Endodermal cell (in vitro differentiated cells): ENCODE measurements around the gene LRTM1. TPM values are rescaled to one million over a fixed set of nuclear protein-coding genes. Genes with fewer than 3 reads are reported as not detected.

Source experiments
- DNase-seq: peaks from one replicate; pipeline ENCODE4 v3.0.0-alpha.2; 2017
- H3K27ac ChIP-seq: 2 replicates; pipeline ENCODE4 v1.5.1; 2013; ENCODE audit warnings: mild to moderate bottlenecking, low read depth, low read length, moderate library complexity
- H3K27me3 ChIP-seq: 2 replicates; pipeline ENCODE4 v1.6.1; 2013; ENCODE audit warnings: mild to moderate bottlenecking, low read length, moderate library complexity; ENCODE audit not compliant: insufficient read depth, control insufficient read depth, poor library complexity, severe bottlenecking
- H3K36me3 ChIP-seq: 2 replicates; pipeline ENCODE4 v1.7.0; 2013; ENCODE audit warnings: mild to moderate bottlenecking, low read length, moderate library complexity; ENCODE audit not compliant: control insufficient read depth, insufficient read depth
- H3K4me1 ChIP-seq: one replicate; pipeline ENCODE4 v1.7.0; 2013; ENCODE audit warnings: low read length; ENCODE audit not compliant: control insufficient read depth, insufficient read depth
- H3K4me3 ChIP-seq: 2 replicates; pipeline ENCODE4 v1.5.1; 2013; ENCODE audit warnings: mild to moderate bottlenecking, low read length, moderate library complexity
- H3K9ac ChIP-seq: 2 replicates; pipeline ENCODE4 v1.6.1; 2013; ENCODE audit warnings: mild to moderate bottlenecking, low read length, moderate library complexity; ENCODE audit not compliant: poor library complexity, severe bottlenecking; ENCODE audit errors: extremely low read depth
- H3K9me3 ChIP-seq: 2 replicates; pipeline ENCODE4 v1.6.1; 2013; ENCODE audit warnings: mild to moderate bottlenecking, low read length, moderate library complexity; ENCODE audit not compliant: control insufficient read depth
- H3K27ac Mint-ChIP-seq: 2 replicates; pipeline ENCODE4 v1.8.0; 2020; ENCODE audit warnings: mixed read lengths
- H3K27me3 Mint-ChIP-seq: 2 replicates; pipeline ENCODE4 v1.8.0; 2021; ENCODE audit warnings: mild to moderate bottlenecking, mixed read lengths; ENCODE audit not compliant: insufficient read depth
- H3K36me3 Mint-ChIP-seq: 2 replicates; pipeline ENCODE4 v1.8.0; 2020; ENCODE audit warnings: low read depth, mixed read lengths
- H3K4me1 Mint-ChIP-seq: 2 replicates; pipeline ENCODE4 v1.8.0; 2020; ENCODE audit warnings: mixed read lengths
- H3K4me3 Mint-ChIP-seq: 2 replicates; pipeline ENCODE4 v1.8.0; 2020; ENCODE audit warnings: mild to moderate bottlenecking, moderate library complexity, mixed read lengths
- H3K9me3 Mint-ChIP-seq: 2 replicates; pipeline ENCODE4 v1.8.0; 2020; ENCODE audit warnings: mild to moderate bottlenecking, mixed read lengths
- whole genome bisulfite sequencing, 2 experiments: methylation state at CpG; one replicate each; pipeline versions ENCODE4 v1.1.5 to v1.1.7; 2013; ENCODE audit warnings: missing lambda C conversion rate in 2 of 2, mixed read lengths in 1 of 2; ENCODE audit not compliant: insufficient coverage in 1 of 2, insufficient read length in 1 of 2; 5-methylcytosine and 5-hydroxymethylcytosine counted together
- total RNA-seq, 2 donors: library from RNA; stranded (reverse); fragmentation: NEBNext Ultra II Directional in 1 of 2; extraction: Animal tissue kit (Norgen Biotek cat#: 25700) in 1 of 2; gene quantifications; 2 replicates in 1 of 2; 3 replicates in 1 of 2; pipeline ENCODE4 v1.2.1, GENCODE V29; 2021
- TF ChIP-seq, protein P1 (sequence below): fragments of 200-600 bp; sonication (generic); conservative IDR thresholded peaks from 2 replicates; pipeline ENCODE4 v1.5.0; 2021; ENCODE audit warnings: antibody characterized with exemption, mild to moderate bottlenecking

LRTM1 gene
- total RNA-seq, 2 donors from 2014 or later, result not detected

- H3K27me3 Mint-ChIP-seq, result no peaks in the 10 kb centered on the region
- Histone ChIP-seq H3K4me1 (peaks cover 7% of the 10 kb centered on the region), H3K27ac (no peak overlapping the region), H3K9me3 (peaks cover 8% of the 10 kb centered on the region), H3K27me3 (no peaks in the 10 kb centered on the region), H3K4me3 (no peak overlapping the region), H3K36me3 (no peaks in the 10 kb centered on the region), H3K9ac (no peak overlapping the region)
- H3K4me3 Mint-ChIP-seq, result no peak overlapping the region
- TF ChIP-seq, protein P1, sequence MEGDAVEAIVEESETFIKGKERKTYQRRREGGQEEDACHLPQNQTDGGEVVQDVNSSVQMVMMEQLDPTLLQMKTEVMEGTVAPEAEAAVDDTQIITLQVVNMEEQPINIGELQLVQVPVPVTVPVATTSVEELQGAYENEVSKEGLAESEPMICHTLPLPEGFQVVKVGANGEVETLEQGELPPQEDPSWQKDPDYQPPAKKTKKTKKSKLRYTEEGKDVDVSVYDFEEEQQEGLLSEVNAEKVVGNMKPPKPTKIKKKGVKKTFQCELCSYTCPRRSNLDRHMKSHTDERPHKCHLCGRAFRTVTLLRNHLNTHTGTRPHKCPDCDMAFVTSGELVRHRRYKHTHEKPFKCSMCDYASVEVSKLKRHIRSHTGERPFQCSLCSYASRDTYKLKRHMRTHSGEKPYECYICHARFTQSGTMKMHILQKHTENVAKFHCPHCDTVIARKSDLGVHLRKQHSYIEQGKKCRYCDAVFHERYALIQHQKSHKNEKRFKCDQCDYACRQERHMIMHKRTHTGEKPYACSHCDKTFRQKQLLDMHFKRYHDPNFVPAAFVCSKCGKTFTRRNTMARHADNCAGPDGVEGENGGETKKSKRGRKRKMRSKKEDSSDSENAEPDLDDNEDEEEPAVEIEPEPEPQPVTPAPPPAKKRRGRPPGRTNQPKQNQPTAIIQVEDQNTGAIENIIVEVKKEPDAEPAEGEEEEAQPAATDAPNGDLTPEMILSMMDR, result no peak
- no peaks in the 10 kb centered on the region for H3K4me1 Mint-ChIP-seq
- H3K27ac Mint-ChIP-seq, result no peak overlapping the region
- DNase-seq, result no peak
- 69 to 80% methylated on average over 2 to 4 of the region's 4 CpGs for WGBS, 2 experiments
- H3K36me3 Mint-ChIP-seq, result peaks cover 13% of the 10 kb centered on the region
- peaks cover 11% of the 10 kb centered on the region for H3K9me3 Mint-ChIP-seq
Observed at GRCh38 chr3:54915181-54915580, 12.7 kb downstream of the LRTM1 start.

GRCh38 chr3:54914180-54914579, 13.7 kb downstream of the LRTM1 start:
- Histone ChIP-seq H3K4me3 (no peak overlapping the region), H3K27me3 (no peaks in the 10 kb centered on the region), H3K9me3 (peaks cover 8% of the 10 kb centered on the region), H3K27ac (no peak overlapping the region), H3K36me3 (no peaks in the 10 kb centered on the region), H3K9ac (no peak overlapping the region), H3K4me1 (no peaks in the 10 kb centered on the region)
- DNase-seq, result no peak
- Mint-ChIP-seq H3K4me1 (no peaks in the 10 kb centered on the region), H3K27me3 (no peaks in the 10 kb centered on the region), H3K27ac (no peak overlapping the region), H3K4me3 (no peak overlapping the region), H3K36me3 (peaks cover 13% of the 10 kb centered on the region), H3K9me3 (peaks cover 11% of the 10 kb centered on the region)
- WGBS, 2 experiments, result 82% methylated on average over 2 of the region's 2 CpGs; no CpG with 5 or more reads in 1 of the 2 experiments
- TF ChIP-seq, protein P1, result no peak

- H3K27ac Mint-ChIP-seq, result no peak overlapping the region
- Histone ChIP-seq H3K27me3 (no peaks in the 10 kb centered on the region), H3K9ac (no peak overlapping the region), H3K9me3 (peaks cover 8% of the 10 kb centered on the region), H3K4me3 (no peak overlapping the region), H3K36me3 (no peaks in the 10 kb centered on the region), H3K4me1 (no peaks in the 10 kb centered on the region), H3K27ac (no peak overlapping the region)
- H3K9me3 Mint-ChIP-seq, result peaks cover 11% of the 10 kb centered on the region
- TF ChIP-seq, protein P1, result no peak
- WGBS, 2 experiments, result 86 to 93% methylated on average over 1 to 2 of the region's 2 CpGs
- H3K4me3 Mint-ChIP-seq, result no peak overlapping the region
- peaks cover 13% of the 10 kb centered on the region for H3K36me3 Mint-ChIP-seq
- no peaks in the 10 kb centered on the region for H3K27me3 Mint-ChIP-seq
- no peaks in the 10 kb centered on the region for H3K4me1 Mint-ChIP-seq
- DNase-seq, result no peak
Observed at GRCh38 chr3:54909191-54909590, 18.7 kb downstream of the LRTM1 start.
